PFSK-1 (cell line): ENCODE results near the gene RASA3.

Experiments
- FOXP2 ChIP-seq: optimal IDR thresholded peaks from 2 replicates; pipeline ENCODE3; 2011; ENCODE audit warnings: borderline replicate concordance, control low read depth, inconsistent platforms; ENCODE audit not compliant: insufficient read depth; ENCODE audit errors: extremely low read length, extremely low read depth
- POLR2AphosphoS5 ChIP-seq: IDR thresholded peaks from 2 replicates; pipeline ENCODE4 v1.6.1; 2012; ENCODE audit warnings: low read depth, mild to moderate bottlenecking, control low read depth, low read length, moderate library complexity
- SIN3A ChIP-seq: IDR thresholded peaks from 2 replicates; pipeline ENCODE4 v1.6.1; 2012; ENCODE audit warnings: mild to moderate bottlenecking, low read length, moderate library complexity, borderline replicate concordance; ENCODE audit not compliant: insufficient read depth
- TAF1 ChIP-seq: IDR thresholded peaks from 2 replicates; pipeline ENCODE4 v1.6.1; 2012; ENCODE audit warnings: low read length, control low read depth, borderline replicate concordance; ENCODE audit not compliant: insufficient read depth
- TF ChIP-seq, protein P1 (sequence below), 2 experiments: IDR thresholded peaks; 2 replicates each; pipeline versions ENCODE4 v1.6.1 to v1.8.0; 2011 to 2012; ENCODE audit warnings: low read depth in 2 of 2, low read length in 2 of 2, control low read depth in 1 of 2, inconsistent platforms in 1 of 2, mild to moderate bottlenecking in 1 of 2, moderate library complexity in 1 of 2; ENCODE audit not compliant: insufficient read depth in 1 of 2

RASA3 gene

DNA sequence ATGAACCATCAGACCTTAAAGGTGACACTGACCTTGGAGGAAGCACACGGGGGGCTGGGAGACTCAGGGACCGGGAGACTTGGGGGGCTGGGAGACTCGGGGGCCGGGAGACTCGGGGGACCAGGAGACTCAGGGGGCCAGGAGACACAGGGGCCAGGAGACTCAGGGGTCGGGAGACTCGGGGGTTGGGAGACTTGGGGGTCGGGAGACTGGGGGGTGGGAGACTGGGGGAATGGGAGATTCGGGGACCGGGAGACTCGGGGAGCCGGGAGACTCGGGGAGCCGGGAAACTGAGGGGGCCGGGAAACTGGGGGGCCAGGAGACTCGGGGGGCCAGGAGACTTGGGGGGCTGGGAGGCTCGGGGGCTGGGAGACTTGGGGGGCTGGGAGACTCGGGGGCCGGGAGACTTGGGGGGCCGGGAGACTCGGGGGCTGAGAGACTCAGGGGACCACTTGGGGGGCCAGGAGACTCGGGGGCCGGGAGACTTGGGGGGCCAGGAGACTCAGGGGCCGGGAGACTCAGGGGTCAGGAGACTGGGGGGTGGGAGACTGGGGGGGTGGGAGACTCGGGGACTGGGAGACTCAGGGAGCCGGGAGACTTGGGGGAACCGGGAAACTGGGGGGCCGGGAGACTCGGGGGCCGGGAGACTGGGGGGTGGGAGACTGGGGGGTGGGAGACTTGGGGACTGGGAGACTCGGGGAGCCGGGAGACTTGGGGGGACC is 62.9 kb downstream of the RASA3 start:
- TF ChIP-seq SIN3A, result no peak
- TF ChIP-seq POLR2AphosphoS5, result no peak
- no peak for TF ChIP-seq FOXP2
- TF ChIP-seq, protein P1, sequence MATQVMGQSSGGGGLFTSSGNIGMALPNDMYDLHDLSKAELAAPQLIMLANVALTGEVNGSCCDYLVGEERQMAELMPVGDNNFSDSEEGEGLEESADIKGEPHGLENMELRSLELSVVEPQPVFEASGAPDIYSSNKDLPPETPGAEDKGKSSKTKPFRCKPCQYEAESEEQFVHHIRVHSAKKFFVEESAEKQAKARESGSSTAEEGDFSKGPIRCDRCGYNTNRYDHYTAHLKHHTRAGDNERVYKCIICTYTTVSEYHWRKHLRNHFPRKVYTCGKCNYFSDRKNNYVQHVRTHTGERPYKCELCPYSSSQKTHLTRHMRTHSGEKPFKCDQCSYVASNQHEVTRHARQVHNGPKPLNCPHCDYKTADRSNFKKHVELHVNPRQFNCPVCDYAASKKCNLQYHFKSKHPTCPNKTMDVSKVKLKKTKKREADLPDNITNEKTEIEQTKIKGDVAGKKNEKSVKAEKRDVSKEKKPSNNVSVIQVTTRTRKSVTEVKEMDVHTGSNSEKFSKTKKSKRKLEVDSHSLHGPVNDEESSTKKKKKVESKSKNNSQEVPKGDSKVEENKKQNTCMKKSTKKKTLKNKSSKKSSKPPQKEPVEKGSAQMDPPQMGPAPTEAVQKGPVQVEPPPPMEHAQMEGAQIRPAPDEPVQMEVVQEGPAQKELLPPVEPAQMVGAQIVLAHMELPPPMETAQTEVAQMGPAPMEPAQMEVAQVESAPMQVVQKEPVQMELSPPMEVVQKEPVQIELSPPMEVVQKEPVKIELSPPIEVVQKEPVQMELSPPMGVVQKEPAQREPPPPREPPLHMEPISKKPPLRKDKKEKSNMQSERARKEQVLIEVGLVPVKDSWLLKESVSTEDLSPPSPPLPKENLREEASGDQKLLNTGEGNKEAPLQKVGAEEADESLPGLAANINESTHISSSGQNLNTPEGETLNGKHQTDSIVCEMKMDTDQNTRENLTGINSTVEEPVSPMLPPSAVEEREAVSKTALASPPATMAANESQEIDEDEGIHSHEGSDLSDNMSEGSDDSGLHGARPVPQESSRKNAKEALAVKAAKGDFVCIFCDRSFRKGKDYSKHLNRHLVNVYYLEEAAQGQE (IDR thresholded peaks at IDR 0.05; ENCODE audit: insufficient read depth in 1 of 2, low read depth in 2 of 2, low read length in 2 of 2), result no peak
- no peak for TF ChIP-seq TAF1

DNA sequence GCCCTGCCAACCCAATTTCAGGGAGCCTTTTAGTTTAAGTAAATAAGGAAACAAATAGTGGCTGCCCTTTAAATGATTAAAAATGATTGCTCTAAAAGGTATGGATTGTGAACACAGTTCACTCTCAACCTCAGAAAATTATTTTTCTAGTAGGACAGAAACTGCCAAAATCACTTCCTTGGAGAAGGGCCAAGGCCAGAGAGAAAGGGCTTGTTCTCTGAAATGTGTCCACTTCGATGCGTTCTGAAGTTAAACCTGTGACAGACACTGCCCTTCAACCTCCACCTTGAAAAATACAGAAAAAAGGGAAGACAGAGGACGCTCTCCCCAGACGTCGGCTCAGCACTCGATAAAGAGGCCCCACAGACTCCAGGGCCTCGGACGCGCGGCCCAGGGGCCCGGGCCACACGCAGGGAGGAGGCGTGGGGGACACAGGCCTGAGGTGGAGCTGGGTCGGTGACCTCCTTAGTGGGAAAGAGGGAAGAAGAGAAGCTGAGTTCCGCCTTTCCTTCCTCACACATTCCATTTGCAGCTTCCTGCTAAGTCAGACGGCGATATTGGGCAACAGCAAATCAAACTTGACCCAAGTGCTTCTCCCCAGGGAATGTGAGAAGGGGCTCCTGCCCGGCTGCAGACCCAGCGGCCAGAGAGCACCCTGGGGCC is 63.6 kb downstream of the RASA3 start:
- no peak for TF ChIP-seq TAF1
- TF ChIP-seq, protein P1 (IDR thresholded peaks at IDR 0.05; ENCODE audit: insufficient read depth in 1 of 2, low read depth in 2 of 2, low read length in 2 of 2), result no peak
- TF ChIP-seq SIN3A, result no peak
- no peak for TF ChIP-seq FOXP2
- no peak for TF ChIP-seq POLR2AphosphoS5

DNA sequence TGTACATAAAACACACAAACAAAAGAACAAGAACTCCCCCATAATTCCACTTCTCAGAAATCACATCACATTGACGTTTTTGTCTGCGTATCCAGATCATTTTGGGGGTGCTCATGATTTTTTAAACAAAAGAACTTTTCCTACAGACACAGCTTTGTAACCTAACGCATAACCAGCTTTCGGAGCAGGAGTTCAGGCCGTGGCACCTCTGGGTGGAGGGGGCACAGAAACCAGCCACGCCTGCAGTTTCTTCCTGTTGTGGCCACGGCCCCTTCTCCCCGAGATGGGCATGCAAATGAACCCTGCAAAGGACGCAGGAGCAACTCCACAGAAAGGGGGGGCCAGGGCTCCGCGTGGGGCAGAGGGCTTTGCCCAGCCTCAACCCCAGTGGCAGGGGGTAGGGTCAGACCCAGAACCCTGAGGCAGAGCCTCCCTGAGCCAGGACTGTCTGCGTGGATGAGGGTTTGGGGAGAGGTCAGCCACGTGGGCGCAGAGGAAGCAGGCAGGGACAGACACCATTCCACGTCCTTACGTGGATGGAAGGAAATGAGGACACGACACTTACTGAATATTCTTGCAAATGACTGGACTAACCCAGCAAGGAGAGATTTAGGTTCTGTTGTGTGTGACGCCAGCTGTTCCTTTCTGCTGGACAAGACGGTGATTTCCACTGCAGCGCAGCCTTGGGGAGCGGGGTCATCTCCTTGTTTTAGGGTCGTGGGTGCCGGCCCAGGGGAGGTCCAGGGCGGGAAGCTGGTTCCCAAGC is 64.4 kb downstream of the RASA3 start:
- TF ChIP-seq FOXP2, result no peak
- no peak for TF ChIP-seq SIN3A
- TF ChIP-seq TAF1, result no peak
- TF ChIP-seq, protein P1 (IDR thresholded peaks at IDR 0.05; ENCODE audit: insufficient read depth in 1 of 2, low read depth in 2 of 2, low read length in 2 of 2), result no peak

DNA sequence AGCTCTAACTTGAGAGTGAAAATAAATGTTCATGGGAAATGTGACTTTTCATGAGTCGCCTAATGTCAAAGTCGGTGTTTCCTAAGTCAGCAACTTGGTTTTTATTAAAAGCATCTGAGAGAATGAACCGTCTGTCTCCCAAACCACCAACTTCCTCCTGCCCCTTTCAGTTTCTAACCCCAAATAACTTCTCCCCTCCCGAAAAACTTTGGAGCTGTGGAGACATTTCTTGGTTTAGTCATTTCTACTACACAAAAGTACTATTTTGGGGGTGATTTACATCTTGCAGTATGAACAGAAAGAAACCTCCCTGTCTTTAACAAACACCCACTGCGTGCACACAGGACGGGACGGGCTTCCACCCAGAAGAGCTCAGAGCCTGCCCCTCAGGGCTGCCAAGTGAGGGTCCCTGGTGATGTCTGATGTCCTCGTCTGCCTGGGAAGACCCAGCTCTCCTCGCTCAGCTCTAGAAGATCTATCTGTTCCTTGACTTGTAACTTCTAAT is 65.0 kb downstream of the RASA3 start:
- TF ChIP-seq SIN3A (no peak), FOXP2 (no peak), POLR2AphosphoS5 (no peak), TAF1 (no peak)
- TF ChIP-seq, protein P1 (IDR thresholded peaks at IDR 0.05; ENCODE audit: insufficient read depth in 1 of 2, low read depth in 2 of 2, low read length in 2 of 2), result no peak
